Dedifferentiated amniotic fluid mesenchymal stem cell (primary cell): Measurements from ENCODE around the gene SLC2A1.
"Not testable (repeated sequence)": the region's sequence is repeated elsewhere in the genome, so short reads cannot be mapped to it uniquely, and the experiment has no call there.

ENCODE experiments used
- DNase-seq: peaks from one replicate; pipeline ENCODE4 v3.0.0-alpha.2; 2016; ENCODE audit errors: extremely low spot score

Gene SLC2A1

DNA sequence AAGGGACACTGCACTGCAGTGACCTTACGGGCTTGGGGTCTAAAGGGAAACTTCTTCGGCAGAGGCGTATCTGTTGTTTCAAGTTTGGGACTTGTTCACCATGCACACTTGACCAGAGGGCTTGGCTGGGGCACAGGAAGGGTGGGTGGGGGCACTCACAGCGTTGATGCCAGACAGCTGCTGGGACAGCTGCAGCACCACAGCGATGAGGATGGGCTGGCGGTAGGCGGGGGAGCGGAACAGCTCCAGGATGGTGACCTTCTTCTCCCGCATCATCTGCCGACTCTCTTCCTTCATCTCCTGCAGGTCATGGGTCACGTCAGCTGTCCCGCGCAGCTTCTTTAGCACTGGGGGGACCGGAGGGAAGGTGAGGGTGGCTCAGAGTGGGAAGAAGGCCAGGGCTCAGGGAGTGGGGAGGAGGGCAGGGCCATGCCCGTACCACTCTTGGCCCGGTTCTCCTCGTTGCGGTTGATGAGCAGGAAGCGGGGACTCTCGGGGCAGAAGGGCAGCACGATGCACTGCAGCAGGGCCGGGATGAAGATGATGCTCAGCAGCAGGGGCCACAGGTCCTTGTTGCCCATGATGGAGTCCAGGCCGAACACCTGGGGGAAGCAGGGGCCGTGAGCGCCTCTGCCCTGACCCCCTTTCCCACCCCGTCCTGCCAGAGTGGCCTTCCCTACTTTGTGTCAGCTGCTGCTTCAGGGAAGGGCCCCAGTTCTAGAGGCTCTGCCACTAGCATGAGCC lies 29.1 kb downstream of the SLC2A1 start:
- no peak for DNase-seq

DNA sequence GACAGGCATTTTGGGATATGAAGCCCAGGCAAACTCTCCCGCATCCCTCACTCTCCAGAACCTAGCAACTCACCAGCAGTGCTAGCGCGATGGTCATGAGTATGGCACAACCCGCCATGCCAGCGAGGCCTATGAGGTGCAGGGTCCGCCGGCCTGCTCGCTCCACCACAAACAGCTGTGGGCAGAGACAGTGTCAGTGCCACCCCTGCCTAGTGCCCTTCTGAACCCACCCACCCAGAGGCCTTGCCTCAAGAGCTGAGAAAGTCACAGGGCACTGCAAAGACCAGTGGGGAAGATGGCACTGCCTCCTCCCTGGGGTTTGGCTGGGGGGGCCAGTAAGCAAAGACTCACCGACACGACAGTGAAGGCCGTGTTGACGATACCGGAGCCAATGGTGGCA lies 29.8 kb downstream of the SLC2A1 start:
- DNase-seq, result no peak

DNA sequence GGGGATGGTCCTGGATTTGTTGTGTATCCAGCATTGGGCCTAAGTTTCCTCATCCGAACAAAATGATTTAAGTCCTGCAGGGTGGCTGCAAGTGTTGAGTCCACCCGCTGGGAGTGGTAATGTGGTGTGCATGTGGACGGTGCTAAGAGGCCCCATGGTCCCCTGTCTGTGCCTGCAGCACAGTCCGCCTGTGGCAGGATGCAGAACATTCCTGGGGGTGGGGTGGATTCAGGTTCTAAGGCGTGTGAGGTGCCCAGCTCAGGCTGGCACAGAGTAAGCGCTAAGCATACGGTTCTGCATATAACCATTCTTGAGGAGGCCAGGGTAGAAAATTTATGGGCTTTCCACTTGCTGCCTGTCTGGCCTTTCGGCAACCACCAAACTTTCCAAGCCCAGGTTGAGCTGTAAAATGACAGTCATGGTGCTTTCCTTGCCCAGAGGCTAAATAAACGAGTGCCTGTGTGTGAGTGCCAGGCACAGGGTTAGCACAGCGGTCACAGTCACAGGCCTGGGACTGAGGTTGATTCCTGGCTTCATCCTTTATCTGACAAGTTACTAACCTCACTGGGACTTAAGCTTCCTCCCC lies 30.7 kb downstream of the SLC2A1 start:
- no peak for DNase-seq

DNA sequence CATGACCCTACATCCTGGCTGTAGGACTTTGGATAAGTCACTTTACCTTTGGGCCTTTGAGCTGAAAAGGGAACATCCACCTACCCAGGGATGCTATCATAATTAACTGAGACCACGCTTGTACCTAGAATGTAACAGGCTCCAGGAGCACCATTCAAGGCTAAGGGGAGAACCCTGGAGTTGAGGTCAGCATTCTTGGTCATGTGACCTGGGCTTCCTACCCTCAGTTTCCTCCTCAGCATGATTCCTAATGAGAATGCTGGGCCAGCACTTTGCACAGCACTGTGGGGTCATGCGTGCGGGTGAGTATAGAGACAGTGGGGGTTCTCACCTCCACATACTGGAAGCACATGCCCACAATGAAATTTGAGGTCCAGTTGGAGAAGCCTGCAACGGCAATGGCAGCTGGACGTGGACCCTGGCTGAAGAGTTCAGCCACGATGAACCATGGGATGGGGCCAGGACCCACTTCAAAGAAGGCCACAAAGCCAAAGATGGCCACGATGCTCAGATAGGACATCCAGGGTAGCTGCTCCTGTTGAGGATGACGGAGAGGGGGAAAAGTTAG lies 31.3 kb downstream of the SLC2A1 start:
- no peak for DNase-seq

DNA sequence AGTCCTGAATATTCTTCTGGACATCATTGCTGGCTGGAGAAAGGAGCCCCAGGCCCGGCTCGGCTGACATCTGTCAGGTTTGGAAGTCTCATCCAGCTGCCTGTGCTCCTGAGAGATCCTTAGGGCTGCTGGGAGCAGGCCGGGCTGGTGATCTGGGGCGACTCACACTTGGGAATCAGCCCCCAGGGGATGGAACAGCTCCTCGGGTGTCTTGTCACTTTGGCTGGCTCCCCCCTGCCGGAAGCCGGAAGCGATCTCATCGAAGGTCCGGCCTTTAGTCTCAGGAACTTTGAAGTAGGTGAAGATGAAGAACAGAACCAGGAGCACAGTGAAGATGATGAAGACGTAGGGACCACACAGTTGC lies 31.8 kb downstream of the SLC2A1 start:
- DNase-seq, result no peak

DNA sequence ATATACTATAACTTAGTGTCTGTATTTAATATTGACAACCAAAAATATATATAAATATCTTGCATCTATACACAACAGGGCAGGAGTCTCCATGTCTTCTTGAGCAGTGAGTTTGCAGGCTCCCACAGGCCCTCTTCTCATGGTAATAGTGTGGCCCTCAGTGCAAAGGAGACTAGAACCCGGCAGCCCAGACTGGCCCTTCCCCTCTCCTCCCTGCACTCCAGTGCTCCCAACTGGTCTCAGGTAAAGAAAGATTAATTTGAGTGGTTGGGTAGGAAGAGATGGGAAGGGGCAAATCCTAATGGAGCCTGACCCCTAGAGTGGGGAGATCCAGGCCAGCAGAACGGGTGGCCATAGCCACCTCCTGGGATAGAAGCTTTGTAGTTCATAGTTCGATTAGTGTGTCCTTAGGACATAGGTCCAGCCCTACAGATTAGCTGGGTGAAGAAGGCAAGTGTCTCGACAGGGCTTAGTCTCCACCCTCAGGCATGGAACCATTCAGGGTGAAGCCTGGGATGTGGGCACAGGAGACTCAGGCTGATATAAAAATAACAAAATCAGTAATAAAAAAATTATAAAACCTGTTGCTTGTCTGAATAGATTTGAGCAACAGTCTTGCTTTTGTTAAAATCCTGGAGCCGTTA lies 32.3 kb downstream of the SLC2A1 start:
- no peak for DNase-seq

DNA sequence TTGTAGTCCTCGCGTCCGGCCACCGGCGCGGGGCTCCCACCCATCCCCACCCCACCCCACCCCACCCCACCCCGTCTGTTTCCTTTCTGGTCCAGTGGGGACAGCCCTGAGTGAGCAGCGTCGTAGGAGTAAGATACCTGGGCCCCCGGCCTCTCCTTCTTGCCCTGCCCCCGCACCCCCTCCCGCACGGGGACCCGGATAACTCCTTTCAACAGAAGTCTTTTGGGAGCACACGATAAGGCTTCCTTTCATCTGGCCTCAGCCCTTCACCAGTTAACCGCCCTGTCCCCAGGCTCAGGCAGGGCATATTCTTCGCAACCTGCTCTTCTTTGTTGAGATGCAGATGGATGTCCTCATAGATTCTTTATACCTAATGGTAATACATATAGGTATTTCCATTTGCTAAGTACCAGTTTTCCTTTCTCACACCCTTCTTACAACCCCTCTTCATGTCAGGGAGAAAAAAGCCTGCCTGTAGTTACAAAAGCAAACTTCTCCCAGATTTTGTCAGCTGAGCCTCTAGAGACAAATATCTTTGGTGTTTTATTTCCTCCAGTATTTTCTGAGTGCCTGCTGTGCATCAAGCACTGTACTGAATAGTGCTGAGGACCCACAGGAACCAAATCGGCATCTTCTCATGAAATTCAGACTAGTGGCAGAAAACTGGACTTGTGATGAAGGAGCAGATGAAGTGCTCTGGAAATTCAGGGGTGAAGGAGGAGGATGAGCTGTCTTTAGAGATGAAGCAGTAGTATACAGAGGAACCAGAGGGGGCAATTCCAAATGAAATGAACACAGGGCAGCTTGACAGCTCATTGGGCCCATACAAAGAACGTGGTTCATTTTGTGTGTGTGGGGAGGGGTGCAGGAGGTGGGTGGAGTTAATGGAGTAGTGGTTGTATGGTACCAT lies 33.6 kb downstream of the SLC2A1 start:
- DNase-seq, result no peak

DNA sequence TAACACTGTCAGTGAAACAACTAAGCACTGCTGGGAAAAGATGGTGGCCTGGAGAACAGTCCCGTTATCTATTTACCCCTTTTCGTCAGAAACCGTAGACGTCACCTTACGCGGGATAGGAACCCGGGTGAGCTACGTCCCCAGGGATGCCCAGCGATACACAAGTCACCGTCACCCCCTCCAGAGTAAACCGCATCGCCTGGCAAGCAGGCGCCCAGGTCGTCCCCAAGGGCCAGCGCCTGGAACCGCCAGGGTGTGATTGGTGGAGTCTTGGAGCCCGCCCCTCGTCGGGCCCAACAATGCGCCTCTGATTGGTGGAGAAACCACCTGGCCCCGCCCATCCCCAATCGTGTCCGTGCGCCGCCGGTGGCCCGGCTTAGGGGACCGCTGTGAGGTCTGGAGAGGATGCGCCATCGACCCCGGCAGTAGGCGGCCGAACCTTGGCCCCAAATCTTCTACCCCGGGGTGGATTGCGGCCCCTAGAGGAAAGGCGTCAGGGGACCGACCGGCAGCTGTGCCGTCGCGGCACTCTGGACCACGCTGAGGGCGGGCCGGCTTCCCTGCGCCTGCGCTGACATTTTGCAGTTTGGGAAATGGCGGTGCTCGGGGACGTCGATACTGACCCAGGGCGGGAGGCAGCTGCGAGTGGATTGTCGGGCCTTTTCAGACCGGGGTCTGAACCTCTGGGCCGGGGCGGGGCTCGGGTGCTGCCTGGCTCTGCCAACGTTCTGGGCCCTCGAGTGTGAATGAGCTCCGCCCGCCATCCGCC lies 34.4 kb downstream of the SLC2A1 start:
- peak; percentile 83 for DNase-seq

DNA sequence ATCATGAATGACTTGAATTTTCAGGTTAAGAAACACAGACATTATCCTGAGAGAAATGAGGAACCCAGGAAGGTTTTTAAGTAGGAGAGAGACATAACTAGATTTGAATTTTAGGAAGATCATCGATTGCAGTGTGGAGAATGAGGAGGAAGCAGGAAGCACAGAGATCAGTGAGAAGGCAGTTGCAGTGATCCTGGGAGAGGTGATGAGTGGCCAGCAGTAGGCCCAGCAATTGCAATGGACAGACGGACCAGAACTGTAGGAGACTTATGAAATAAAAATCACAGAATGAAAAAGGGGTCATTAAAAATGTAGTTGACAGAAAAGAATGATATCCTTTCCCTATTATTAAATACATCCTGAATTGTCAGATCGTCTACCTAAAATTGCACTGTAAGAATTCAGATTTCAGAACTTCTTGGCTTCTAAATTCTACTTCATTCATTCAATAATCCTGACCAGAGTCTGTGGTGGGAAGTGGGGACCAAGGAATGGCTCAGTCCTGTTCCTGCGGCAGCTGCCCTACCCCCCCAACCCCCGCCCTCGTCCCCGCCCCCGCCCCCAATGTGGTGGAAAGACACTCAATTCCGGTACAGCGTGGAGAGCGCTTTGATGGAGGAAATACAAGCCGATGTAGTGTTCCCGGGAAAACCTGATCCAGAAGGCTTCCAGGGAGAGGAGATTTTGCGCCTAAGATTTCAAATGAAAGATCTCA lies 35.1 kb downstream of the SLC2A1 start:
- no peak for DNase-seq

DNA sequence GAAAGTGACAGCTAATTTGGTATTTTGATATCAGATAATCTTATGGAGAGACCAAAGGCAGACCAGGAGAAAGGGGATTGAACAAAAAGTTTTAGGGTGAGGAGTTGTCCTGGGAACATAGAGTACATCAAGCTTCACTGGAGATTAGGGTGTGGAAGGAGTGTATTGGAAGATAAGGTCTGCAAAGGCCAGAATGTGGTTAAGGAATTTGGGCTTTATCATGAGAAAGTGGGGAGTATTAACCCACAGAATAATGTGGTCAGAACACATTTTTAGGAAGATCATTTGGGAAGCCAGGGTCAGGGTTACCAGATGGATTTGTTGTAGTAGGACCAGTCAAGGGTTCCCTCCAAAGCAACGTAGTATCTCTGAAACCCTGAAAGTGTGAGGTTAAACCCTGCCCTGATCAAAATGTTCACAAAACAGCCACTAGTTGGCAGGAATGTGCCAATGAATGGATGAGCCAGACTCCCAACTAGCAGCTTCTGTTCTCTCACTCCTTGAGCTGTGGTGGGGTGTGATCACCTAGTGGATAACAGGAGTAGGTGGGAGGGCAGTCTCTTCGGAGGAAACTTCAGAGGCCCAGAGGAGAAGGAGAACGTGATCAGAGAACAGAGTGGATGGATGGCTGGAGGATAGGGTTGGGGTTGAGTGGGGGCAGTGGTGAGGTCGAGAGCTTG lies 35.8 kb downstream of the SLC2A1 start:
- peak; percentile 35 for DNase-seq

DNA sequence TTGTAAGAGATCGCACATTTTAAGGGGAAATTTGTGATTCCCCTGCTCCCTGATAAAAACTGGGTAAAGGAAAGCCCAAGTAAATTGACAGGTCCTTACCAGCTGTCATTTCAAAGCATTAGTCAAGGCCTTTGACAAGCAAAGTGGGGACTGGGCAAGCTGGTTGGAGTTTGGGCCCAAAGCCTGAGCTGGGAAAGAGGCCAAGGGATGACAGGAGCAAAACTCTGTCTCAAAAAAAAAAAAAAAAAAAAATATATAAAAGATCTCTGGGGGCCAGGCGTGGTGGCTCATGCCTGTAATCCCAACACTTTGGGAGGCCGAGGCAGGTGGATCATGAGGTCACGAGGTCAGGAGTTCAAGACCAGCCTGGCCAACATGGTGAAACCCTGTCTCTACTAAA lies 36.9 kb downstream of the SLC2A1 start:
- no peak for DNase-seq

DNA sequence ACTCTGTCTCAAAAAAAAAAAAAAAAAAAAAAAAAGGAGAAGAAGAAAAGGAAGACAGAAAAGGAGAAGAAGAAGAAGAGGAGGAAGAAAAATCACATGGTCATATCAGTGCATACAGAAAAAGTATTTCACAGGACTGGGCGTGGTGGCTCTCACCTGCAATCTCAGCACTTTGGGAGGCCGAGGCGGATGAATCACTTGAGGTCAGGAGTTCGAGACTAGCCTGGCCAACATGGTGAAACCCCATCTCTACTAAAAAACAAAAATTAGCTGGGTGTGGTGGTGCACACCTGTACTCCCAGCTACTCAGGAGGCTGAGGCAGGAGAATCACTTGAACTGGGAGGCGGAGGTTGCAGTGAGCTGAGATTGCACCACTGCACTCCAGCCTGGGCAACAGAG lies 39.0 kb downstream of the SLC2A1 start:
- not testable (repeated sequence) for DNase-seq

DNA sequence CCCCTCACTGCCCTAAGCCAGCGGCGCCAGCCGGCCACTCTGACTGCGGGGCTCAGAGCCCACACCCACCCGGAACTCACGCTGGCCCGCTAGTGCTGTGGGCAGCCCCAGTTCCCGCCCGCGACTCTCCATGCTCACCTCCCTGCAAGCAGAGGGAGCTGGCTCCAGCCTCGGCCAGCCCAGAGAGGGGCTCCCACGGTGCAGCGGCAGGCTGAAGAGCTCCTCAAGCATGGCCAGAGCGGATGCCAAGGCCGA lies 41.5 kb downstream of the SLC2A1 start:
- no peak for DNase-seq

DNA sequence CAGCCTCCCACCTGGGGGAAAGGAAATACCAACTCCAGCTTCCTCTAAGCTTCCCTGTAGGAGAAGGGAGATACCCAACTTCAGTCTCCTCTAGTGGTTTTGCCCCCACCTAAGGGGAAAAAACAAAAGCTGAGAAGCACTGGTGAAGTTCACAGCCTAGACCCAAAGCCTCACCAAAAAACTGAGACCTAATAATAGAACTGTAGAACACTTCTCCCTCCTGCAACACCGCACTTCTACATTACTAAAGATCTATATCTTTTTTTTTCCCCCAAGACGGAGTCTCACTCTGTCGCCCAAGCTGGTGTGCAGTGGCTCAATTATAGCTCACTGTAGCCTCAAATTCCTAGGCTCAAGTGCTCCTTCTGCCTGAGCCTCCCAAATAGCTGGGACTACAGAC lies 43.2 kb downstream of the SLC2A1 start:
- no peak for DNase-seq

DNA sequence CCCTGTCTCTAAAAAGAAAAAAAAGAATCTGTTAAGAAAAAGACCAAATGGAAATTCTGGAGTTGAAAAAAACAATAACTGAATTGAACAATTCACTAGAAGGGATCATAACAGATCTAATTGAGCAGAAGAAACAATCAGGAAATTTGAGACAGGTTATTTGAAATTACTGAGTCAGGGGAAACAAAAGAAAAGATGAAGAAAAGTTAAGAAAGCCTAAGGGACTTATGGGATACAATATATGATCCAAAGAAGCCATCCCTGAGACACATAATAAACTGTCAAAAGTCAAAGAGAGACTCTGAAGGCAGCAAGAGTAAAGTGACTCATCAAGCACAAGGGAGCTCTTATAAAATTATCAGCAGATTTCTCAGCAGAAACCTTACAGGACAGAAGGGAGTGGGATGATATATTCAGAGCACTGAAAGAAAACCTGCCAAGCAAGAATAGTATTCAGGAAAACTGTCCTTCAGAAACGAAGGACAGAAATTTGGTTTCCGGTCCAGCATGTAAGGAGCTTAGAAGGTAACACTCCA lies 44.5 kb downstream of the SLC2A1 start:
- DNase-seq, result no peak

DNA sequence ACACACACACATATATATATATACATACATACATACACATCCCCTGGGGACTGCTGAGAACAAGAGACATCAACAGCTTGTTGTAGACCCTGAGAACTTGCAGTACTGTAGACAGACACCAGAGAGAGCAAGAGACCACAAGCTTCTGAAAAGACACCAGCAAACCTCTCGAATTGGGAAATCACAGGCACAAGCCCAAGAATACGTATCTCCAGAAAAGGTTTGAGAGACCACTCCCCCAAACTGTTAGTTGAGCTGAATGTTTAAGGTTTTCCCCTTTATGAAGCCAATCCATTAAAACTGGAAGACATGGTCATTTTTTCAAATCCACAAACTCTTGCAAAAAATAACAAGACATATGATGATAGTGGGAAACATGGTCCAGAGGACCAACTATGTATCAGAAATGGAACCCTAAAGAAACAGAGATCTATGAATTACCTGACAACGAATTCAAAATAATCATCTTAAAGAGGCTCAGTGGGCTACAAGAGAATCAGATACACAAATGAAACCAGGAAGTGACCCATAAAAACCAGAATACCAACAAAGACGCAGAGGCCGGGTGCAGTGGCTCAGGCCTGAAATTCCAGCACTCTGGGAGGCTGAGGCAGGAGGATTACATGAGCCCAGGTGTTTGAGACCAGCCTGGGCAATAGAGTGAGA lies 45.1 kb downstream of the SLC2A1 start:
- peak; percentile 77 for DNase-seq

DNA sequence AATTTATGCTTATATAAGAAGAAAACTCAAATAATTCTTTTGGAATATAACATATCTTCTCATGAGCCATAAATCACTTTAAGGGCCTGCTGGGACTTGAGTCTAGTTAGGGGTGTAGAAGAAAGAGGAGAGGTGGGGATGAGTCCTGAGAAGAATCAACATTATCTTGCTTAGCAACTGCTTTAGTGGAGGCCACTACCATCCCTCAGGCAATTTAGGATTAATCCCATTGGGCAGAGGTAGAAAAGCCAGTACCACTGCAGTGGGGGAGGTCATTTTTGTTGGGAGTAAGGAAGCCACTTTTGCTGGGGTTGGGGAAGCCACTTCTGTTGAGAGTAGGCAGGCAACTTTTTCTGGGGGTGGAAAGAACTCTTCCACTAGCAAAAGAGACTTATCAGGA lies 47.7 kb downstream of the SLC2A1 start:
- DNase-seq, result no peak

DNA sequence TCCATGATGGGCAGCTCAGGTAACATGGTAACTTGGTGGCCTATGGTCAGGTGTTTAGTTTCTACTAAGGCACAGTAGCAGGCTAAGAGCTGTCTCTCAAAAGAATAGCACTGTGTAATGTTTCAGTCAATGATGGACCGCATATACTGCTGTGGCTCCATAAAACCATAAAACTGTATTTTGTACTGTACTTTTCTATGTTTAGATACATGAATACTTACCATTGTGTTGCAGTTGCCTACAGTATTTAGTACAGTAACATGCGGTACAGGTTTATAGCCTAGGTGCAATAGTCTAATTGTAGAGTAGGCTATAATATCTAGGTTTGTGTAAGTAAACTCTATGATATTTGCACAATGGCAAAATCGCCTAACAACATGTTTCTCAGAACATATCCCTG lies 50.6 kb downstream of the SLC2A1 start:
- DNase-seq, result no peak

DNA sequence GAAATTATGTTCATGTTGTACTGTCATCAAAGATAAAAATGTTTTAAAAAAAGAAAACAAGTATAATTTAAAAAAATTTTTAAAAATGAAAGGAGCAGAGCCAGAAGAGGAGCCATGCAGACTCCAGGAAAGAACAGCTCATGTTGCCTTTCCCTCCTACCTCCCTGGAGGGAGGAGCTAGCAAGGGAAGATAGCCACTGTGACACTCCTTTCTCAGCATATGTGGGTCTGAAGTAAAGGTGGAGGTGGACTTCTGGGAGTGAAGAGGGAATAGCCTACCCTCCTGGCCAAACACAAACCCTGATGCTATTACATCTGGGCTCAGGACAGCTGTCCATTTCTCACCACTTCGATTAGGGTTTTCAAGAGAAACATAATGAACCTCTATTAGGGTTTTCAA lies 54.2 kb downstream of the SLC2A1 start:
- no peak for DNase-seq
